Stimulated activated CD8-positive, alpha-beta memory T cell treated with anti-CD3 and anti-CD28 coated beads, Interleukin-7, amount 100 ng/mL, for 4 hours (primary cell): ENCODE data around the gene ATP2C2.
"Not testable (repeated sequence)": the region's sequence is repeated elsewhere in the genome, so short reads cannot be mapped to it uniquely, and the experiment has no call there.

Experiments used
- DNase-seq, 2 donors: peaks; one replicate each; pipeline ENCODE4 v3.0.0-alpha.2; 2020; ENCODE audit warnings: low read depth in 2 of 2

The ATP2C2 gene

DNA sequence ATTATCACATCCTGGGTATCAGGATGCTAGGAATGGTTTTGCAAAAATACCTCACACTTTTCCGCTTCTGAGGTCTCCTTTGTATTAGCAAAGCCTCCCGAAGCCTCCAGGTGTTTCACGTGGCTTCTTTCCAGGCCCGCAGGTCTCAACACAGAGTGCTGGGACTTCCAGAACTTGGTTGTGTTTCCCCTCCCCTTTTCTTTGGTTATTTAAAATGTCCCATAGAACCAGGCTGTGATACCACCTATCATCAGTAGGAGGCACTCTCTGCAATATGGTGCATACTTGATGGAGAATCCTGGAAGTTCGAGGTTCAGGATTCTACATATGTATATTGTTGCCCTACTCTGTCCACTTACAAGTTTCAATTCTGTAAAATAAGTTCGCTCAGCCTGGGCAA, 28.8 kb downstream of the ATP2C2 start:
- no peak for DNase-seq

DNA sequence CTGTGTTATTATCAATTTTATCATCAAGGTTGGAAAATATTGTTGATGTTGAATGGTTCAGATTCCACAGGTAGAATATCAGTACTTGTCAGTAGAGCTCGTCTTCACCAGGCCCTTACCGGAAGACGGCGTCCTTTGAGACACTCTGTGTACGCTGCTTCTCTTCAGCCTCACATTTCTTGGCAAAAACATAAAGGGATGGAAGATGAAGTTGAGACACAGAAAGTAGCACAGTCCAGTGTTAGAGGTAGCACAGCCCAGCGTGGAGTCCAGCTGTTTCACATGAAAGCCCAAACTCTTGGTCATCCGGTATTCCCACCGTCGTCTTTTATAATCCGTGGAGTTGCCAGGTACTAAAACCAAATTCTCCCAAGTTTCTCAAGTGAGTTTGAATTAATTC, 30.4 kb downstream of the ATP2C2 start:
- no peak for DNase-seq

DNA sequence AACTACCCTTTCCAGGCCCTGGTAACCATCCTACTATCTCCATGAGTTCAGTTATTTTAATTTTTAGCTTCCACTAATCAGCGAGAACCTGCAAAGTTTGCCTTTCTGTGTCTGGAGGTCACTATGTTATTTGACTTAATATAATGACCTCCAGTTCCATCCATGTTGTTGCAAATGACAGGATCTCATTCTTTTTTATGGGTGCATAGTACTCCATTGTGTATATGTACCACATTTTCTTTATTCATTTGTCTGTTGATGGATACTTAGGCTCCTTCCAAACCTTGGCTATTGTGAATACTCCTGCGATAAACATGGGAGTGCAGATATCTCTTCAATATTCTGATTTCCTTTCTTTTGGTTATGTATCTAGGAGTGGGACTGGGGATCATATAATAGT, 31.6 kb downstream of the ATP2C2 start:
- not testable (repeated sequence) for DNase-seq

DNA sequence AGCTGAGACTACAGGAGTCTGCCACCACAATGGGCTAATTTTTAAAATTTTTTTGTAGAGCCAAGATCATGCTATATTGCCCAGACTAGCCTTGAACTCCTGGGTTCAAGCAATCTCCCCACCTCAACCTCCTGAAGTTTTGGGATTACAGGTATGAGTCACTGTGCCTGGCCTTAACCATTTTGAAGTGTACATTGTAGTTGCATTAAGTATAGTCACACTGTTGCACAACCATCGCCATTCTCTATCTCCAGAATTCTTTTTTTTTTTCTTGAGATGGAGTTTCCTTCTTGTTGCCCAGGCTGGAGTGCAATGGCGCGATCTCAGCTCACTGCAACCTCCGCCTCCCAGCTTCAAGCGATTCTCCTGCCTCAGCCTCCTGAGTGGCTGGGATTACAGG, 35.1 kb downstream of the ATP2C2 start:
- DNase-seq = not testable (repeated sequence)

DNA sequence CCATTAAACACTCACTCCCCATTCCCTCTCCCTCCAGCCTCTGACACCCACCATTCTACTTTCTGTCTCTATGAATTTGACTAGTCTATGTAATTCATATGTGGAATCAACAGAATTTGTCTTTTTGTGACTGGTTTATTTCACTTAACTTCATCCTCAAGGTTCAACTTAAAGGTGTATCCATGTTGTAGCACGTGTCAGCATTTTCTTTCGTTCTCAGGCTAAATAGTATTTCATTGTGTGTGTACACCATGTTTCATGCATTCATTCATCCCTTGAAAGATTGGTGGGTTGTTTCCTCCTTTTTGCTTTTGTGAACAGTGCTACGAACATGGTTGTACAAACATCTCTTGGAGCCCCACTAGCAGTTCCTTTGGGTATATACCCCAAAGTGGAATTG, 36.0 kb downstream of the ATP2C2 start:
- DNase-seq = no peak

DNA sequence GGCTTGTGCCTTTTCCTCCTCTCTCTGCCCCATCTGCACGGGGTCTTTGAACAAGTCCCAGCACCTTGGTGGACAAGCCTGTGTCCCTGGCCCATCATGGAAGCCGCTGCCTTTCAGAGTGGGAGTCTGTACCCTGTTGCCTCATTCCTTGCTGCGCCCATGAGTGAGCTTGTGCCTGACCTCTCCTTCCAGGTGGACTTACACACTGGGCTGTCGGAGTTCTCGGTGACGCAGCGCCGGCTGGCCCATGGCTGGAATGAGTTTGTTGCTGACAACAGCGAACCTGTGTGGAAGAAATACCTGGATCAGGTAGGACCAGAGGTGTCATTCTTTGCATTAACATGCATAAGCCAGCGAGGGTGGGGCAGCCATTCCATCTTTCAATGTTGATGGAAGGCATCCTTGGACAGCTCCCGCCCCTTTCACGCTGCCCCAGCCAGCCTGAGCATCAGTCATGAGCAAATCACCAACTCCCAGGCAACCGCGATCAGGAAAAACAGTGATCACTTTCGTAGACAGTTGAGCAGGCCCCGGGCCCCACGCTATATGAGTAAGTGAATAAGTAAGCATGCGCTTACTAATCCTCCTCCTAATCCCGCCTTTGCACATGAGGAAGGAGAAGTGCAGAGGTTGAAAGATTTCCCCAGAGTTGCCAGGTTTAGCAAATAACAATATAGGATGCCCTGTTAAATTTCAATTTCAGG, 36.8 kb downstream of the ATP2C2 start:
- DNase-seq = no peak

DNA sequence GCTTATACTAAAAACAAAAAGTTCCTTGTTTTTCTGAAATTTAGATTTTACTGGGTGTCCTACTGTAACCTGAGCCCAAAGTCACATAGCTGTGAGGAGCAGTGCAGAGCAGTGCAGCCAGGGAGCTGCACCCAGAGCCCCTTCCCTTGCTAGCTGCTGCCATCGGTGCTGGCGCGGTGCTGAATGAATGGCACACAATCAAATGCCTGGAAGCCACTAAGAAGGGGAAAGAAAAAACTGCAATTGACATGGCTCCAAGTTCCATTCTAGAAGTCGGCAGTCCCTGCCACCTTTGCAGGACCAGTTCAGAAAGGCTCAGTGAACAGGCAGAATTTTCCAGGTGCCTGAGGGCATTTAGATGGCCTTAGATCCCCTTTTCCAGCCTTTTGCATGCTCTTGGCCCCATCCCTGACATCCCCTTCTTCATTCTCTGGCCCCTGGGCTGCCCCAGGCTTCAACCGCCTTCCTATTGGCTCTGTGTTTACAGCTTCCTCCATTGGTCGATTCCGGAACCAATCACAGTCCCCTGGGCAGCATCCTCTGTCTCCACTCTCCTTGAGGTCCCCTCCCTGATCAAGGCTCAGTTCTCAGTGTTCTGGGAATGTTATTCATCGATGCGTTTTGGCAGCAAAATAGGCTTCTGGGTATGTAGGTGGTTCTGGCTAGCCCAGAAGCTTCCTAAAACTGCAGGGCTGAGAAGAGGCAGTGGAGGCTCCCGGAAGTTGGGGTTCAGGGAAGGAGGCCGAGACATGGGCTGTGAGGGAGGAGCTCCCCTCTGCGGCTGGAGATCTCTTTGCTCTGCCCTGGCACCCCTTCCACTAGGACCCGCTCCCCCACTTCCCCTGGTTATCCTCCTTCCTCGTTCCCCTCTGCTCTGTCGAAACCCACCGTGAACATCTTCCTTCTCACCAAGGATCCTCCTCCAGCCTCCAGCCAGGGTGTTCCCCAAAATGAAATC, 37.9 kb downstream of the ATP2C2 start:
- DNase-seq = no peak

DNA sequence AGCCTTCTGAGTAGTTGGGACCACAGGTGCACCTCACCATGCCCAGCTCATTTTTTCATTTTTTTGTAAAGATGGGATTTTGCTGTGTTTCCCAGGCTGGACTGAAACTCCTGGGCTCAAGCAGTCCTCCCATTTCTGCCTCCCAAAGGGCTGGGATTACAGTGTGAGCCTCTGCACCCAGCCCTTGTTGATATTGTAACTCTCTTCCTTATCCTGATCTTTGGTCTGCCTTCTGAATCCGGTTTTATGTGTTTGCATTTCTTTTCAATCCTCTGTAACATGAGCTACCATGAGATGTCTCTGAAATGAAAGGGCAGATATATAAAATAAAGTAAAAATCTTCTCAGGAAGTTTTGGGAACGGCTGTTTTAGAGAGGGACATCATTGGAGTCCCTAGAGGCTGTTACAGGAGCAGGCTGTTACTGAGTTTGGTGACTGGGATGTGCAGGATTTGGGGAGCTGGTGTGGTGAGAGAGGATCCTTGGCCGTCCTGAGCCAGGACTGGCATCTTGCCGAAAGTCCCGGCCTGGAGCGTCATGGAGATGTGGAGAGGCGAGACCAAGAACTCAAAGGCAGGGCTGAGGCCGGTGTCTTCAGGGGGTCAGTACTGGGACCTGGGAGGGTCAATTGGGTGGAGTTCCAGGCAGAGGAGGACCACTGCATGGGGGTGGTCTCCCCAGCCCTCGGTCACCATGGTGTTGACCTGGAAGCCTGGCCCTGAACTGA, 39.4 kb downstream of the ATP2C2 start:
- no peak for DNase-seq

DNA sequence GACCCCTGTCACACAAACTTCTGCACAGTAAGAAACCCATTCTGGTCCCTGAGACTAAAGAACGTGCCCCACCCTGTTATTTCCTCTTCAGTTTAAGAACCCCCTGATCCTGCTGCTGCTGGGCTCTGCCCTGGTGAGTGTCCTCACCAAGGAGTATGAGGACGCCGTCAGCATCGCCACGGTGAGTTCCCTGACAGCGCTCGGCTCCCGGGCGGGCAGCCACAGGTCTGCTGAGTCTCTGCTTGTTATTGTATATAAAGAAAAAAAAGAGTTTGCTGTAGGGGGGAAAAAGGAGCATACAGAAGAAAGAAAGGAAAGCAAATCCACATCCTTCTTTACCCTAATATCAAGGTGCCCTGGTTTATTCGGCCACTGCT, 40.0 kb downstream of the ATP2C2 start:
- no peak for DNase-seq

DNA sequence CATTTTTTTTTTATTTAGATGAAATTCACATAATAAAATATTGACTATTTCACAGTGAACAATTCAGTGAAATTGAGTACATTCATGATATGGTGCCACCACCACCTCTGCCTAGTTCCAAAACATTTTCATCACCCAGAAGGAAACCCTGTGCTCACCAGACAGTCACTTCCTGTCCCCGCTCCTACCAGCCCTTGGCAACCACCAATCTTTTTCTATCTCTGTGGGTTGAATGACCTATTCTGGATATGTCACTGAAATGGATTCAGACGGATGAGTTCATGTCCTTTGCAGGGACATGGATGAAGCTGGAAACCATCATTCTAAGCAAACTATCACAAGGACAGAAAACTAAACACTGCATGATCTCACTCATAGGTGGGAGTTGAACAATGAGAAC, 40.5 kb downstream of the ATP2C2 start:
- no peak for DNase-seq

DNA sequence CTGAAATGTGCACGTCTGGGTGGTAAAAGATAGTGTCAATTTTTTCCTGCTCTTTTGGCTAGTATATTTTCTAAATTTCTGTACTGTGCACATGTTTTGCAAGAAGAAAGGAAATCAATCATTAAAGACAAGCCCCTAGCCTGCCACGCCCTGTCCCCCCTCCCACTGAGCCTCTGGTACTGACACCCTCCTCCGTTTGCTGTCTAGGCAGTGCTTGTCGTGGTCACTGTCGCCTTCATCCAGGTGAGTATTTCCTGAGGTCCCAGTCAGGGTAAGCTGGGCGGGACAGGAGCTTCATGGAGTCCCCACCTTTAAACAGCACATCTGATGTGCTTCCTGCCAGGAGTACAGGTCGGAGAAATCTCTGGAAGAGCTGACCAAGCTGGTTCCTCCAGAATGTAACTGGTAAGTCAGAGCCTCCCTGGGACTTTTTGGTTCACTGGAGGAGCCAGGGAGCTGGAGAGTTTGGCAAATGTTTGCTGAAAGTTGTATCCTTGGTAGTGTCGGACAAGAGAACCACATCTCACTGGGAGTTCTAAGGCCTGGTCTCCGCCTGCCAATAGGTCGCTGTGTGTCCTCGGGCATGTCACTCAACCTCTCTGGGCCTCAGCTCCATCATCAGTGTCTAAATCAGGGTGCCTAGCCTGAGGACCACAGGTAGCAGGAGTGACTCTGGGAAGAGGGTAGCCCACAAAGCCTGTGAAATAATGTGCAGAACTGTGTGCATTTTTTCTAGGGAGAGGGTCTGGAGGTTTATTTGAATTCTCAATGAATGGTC, 42.2 kb downstream of the ATP2C2 start:
- DNase-seq = no peak

DNA sequence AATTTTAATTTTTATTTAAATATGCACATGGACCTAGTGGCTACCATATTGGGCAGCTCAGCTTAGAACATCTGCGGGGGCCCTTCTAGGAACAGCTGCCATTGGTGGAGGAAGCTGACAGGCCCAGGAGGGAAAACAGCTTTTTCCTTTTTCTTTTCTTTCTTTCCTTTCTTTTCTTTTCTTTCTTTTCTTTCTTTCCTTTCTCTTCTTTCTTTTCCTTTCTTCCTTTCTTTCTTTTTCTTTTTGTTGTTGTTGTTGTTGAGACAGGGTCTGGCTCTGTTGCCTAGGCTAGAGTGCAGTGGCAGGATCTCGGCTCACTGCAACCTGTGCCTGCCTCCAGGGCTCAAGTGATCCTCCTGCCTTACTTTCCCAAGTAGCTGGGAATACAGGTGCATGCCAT, 43.4 kb downstream of the ATP2C2 start:
- DNase-seq = no peak

DNA sequence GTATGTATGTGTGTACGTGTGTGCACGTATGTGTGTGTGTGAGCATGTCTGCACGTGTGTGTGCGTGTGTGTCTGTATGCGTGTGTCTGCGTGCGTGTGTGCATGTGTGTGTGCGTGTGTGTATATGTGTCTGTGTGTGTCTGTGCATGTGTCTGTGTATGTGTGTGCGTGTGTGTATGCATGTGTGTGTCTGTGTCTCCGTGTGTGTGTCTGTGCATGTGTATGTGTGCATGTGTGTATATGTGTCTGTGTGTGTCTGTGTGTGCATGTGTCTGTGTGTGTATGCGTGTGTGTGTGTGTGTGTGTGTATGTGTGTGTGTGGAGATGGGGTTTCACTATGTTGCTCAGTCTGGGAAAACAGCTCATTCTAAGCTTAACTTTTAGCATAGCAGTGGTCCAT, 43.9 kb downstream of the ATP2C2 start:
- DNase-seq = no peak

DNA sequence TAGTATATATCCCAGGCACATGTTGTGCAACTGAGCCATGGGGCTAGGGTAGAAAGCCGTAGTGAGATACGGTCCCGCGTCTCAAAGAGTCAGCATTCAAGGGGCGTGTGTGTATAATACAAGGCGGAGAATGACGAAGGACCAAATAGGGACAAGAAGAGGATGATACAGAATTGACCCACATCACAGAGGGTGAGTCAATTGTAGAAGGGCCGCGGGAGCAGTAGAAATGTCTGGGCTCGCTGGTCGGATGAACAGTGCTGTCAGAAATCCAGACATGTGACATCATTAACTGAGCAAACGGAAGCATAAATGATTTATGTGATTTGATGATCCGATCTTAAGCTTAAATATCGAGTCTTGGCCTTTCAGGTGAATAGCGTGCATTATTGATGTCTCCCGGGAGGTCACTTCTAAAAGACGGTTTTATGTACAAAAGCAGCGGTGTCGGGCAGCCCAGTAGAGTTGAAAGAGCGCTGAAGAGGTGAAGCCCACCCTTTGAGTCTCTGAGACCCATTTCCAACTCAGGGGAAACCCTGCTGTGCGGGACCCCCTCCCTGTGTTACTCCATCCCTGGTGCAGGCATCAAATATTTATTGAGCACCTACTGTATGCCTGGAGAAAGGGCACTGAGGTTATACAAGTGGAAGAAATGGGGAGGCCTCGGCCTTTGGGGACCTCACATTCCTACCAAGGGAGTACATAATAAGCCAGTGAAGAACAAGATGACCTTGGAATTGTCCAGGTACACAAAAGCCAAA, 45.1 kb downstream of the ATP2C2 start:
- DNase-seq = no peak

DNA sequence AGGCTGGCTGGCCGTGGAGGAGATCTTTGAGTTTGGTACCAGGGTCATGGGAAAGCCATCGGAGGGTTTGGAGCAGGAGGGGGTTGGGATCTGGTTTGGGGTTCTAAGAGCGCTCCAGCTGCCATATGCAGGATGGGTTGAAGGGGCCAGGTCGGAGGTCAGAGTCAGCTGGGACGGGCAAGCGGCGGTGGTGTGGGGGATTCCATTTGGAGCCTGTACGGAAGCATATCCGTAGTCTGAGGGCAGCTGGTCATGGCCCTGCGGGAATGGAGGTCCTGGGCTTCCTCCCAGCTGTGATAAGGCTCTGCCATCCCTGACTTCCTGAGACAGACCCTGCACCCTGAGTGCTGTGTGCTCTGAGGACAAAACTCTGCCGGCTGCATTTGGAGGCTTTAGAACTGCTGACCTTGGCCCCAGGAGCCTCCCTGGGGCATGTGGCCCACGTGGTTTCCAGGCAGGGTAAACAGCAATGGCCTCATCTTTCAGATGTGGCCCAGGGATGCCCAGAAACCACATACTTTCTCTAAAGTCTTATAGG, 46.5 kb downstream of the ATP2C2 start:
- no peak for DNase-seq

DNA sequence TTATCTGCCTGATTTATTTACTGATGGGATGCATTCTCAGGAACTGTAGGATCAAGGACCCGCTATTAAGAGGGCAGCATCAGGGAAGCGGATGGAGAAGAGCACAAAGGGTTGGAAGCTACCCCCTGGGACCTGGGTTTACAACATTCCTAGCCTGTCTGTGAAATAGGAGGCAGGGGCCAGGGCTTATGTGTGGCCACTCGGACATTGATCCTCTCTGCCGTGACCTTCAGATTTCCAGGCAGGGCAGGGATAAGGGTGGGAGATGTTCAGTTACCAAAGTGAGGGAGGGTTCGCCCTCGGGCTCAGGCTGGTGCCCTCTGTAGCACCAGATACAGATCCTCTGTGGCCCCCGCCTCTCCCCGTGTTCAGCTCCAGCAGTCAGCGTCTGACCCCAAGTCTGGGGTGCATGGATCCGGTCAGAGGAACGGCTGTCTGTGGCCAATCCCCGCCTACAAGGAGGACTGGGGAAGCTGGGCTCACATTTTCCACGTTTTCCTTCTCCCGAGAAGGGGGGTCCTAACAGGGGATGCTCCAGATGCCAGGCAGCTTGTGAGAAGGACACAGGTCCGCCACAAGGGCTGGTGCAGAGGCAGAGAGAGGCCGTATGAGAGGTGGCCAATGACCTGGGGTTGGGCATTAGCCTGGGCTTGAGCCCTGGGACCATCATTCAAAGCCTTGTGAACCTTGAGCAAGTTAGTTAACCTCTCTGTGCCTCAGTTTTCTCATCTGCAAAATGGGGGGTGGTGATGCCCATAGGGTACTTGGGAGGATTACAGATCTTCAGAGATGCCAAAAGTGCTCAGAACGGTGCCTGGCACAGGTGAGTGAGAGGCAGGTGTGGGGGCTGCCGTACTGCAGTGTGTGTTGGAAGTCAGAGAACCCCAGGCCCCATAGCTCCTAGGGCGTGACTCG, 48.3 kb downstream of the ATP2C2 start:
- DNase-seq = no peak

DNA sequence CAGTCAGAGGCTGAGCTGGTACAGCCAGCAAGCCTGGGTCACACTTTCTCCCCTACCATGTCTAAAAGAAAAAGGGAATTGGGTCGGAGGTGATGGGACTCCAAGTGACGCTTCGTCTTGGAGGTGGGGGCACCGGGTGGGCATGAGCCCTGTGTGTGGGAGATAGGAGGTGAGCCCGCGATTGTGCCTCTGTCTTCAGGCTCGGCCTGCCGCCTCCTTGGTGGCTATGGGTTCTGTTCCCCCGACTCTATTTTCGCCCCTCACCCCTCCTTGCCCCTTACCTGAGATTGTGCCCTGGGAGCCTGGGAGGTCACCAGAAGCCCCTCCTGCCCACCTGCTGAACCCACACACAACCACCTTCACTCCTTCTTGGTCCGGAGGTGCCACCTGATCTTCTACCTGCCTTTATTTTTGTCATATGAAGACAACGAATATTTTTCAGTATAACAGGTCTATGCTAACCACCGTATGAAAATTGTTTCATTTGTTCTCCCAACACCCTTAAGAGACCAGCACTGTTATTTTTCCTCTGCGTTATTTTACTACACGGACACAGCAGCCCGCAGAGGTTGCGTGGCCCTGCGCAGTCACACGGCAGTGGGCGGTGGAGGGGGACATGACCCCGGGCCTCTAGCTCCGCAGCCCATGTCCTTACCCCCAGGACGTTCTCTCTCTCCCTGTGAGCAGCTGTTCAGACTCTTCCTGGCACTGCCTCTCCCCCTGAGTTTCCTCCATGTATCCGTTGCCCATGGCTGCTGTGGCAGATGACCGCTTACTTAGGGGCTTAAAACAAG, 49.9 kb downstream of the ATP2C2 start:
- DNase-seq = no peak

DNA sequence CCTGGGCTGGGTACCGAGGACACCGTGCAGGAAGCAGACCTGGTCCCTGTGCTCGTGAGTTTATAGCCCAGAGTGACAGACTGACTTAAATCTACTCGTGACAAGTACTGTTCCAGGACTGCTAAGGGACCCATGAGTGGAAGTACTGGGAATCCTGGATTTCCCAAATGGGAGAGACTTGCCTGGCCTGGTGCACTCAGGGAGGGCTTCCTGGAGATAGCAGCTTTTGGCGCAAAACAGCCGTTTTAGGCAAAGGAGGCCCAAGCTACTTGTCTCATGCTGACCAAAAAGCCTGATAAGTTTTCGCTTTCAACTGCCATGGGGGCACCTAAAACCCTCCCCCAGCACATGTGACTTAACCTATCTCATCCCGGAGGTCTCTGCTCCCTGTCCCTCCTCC, 51.4 kb downstream of the ATP2C2 start:
- DNase-seq = no peak

DNA sequence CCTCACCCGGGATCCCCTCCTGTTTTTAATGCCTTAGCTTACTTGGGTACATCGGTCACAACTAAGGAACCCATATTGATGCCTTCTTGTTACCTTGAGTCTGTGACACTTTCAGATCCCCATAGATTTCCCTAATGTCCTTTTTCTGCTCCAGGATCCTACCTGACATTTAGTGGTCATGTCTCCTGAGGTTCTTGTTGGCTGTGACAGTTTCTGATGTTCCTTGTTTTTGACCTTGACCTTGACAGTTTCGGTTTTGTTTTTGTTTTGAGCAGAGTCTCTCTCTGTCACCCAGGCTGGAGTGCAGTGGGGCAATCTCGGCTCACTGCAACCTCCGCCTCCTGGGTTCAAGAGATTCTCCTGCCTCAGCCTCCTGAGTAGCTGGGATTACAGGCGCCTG, 52.2 kb downstream of the ATP2C2 start:
- not testable (repeated sequence) for DNase-seq
